Lower leg skin (tissue), 4 donors: ENCODE measurements around the gene ACP3. TPM values are rescaled to one million over a fixed set of nuclear protein-coding genes. Genes with fewer than 3 reads are reported as not detected.

Experiments
- DNase-seq, 2 donors: peaks; one replicate each; pipeline ENCODE4 v3.0.0-alpha.2; 2019; ENCODE audit warnings: low spot score in 2 of 2
- H3K4me3 ChIP-seq: fragments of 200-600 bp; sonication (generic); 2 replicates; pipeline ENCODE4 v1.5.1; 2017; ENCODE audit warnings: mild to moderate bottlenecking, low read depth; ENCODE audit not compliant: poor library complexity, severe bottlenecking
- POLR2A ChIP-seq, 2 donors: fragments of 450-650 bp; IDR thresholded peaks; one replicate each; pipeline ENCODE4 v1.6.1; 2016 to 2017; ENCODE audit warnings: antibody characterized with exemption in 2 of 2, mild to moderate bottlenecking in 1 of 2, moderate library complexity in 1 of 2
- WGBS, 2 donors: methylation state at CpG; one replicate each; pipeline ENCODE4 v1.1.5; 2018; 5-methylcytosine and 5-hydroxymethylcytosine counted together
- intact Hi-C: fragments of 100-400 bp; cut with DNase I; formaldehyde crosslinking; loops from one replicate; pipeline ENCODE4 v1.15.0; 2023; ENCODE audit warnings: low total_unique reads
- total RNA-seq, 4 donors: library from RNA; depleted of rRNA; stranded (reverse); fragments of >200 nt; gene quantifications; one replicate each; pipeline ENCODE4 v1.1.0, GENCODE V29; 2016
- TF ChIP-seq, protein P1 (sequence below), 3 donors: fragments of 450-650 bp; IDR thresholded peaks; one replicate each; pipeline ENCODE4 v1.5.1; 2016; ENCODE audit warnings: antibody characterized with exemption in 3 of 3, mild to moderate bottlenecking in 3 of 3, moderate library complexity in 2 of 3

ACP3 gene
- total RNA-seq, 4 donors from 2014 or later: 50.0 to 111 (median 73.9) TPM

DNA sequence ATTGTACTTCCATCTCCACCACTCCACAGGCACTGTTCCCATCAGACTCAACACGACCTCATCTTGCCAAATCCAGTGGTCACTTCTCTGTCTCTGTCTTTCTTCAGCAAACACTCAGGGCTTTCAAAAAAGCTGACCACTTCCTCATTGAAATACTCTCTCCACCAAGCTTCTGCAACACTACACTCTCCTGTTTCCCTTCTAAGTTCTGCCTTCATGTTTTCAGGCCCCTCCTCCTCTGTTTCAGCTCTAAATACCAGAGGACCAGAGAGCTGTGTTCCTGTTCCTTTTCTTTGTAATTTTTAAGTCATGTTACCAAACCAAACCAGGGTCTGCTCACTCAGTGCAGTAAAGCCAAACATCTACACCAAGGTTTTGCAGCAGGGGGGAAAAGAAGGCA is 33.8 kb upstream of the ACP3 start:
- TF ChIP-seq POLR2A (IDR thresholded peaks at IDR 0.05): no peak
- TF ChIP-seq, protein P1, sequence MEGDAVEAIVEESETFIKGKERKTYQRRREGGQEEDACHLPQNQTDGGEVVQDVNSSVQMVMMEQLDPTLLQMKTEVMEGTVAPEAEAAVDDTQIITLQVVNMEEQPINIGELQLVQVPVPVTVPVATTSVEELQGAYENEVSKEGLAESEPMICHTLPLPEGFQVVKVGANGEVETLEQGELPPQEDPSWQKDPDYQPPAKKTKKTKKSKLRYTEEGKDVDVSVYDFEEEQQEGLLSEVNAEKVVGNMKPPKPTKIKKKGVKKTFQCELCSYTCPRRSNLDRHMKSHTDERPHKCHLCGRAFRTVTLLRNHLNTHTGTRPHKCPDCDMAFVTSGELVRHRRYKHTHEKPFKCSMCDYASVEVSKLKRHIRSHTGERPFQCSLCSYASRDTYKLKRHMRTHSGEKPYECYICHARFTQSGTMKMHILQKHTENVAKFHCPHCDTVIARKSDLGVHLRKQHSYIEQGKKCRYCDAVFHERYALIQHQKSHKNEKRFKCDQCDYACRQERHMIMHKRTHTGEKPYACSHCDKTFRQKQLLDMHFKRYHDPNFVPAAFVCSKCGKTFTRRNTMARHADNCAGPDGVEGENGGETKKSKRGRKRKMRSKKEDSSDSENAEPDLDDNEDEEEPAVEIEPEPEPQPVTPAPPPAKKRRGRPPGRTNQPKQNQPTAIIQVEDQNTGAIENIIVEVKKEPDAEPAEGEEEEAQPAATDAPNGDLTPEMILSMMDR (IDR thresholded peaks at IDR 0.05): no peak
- no peak overlapping the region for H3K4me3 ChIP-seq
- intact Hi-C loops: no loop called here
- WGBS, 2 donors: 53 to 57% methylated on average over 1 of the region's 1 CpG
- DNase-seq: peak in 1 of 2 donors; percentile 19

DNA sequence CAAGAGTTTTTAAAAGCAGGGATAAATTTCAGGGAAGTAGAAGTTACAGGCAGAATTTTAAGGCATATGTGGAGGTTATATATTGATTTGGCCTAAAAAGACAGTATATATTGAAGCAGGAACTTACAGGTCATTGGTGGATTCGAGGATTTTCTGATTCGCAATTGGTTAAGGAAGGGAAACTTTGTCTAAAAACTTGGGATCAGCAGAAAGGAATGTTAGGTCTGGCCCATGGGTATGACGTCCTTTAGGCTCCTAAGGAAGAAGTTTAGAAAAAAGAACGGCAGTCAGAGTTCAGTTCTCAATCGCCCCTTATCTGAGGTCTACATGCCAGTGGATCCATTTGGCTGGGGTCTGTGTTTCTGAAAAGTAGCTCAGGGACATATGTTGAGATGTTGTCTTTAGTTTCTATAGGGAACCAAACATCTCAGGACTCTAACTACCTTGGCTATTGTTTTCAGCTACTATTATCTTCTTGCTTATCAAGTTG is 33.2 kb upstream of the ACP3 start:
- 78 to 80% methylated on average over 5 of the region's 5 CpGs for WGBS, 2 donors
- TF ChIP-seq, protein P1 (IDR thresholded peaks at IDR 0.05): no peak
- no peak for TF ChIP-seq POLR2A (IDR thresholded peaks at IDR 0.05)
- no peak for DNase-seq
- H3K4me3 ChIP-seq: no peak overlapping the region
- intact Hi-C loops: no loop called here

DNA sequence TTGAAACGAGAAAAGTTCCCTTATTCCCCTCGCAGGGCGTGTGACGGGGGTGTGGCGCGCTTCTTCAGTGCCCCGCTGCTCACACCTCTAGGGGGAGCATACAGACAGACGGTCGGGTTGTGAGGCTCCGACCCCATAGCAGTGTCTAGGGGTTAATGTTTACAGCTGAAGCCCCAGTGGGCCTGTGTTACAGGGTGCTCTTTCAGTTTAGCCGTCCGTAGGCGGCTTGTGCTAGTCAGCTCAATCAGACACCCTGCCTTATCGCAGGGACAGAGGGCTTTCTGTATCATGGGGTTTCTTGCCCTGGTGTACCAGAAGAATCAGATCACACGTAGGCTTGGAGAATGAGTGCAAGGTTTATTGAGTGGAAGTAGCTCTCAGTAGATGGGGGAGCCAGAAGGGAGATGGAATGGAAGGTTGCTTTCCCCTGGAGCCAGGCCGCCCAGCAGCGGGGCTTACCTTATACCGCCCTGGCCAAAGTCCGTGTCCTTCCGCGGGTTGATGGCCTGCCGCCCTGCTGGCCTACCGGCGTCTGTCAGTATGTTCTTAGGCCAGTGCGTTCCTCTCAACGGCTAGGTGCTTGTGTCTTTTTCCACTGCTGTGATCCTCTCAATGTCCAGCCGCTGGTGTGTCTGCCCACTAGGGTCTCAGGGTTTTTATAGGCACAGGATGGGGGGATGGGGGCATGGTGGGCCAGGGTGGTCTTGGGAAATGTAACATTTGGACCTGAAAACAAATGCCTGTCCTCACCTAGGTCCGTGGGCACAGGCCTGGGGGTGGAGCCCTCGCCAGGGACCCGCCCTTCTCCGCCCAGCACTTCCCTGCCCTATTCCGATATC is 32.2 kb upstream of the ACP3 start:
- WGBS, 2 donors: 86 to 92% methylated on average over 32 of the region's 32 CpGs
- no peak for DNase-seq
- TF ChIP-seq, protein P1 (IDR thresholded peaks at IDR 0.05): no peak
- TF ChIP-seq POLR2A (IDR thresholded peaks at IDR 0.05): no peak
- intact Hi-C loops: no loop called here
- no peak overlapping the region for H3K4me3 ChIP-seq

DNA sequence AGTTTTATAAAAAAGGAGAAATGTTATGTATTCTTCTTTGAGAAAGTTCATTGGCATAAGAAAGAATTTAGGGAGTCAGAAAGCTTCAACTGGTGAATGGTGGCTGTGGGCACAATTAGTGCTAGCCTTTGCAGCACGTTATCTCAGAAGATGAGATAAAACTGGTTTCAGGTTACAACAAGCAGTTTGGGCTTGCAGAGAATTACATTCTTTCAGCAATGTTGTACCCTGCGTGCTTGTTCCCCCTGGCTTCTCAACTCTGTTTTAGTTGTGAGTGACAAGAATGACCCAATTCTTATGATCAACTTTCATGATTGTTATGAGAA is 31.6 kb upstream of the ACP3 start:
- DNase-seq: no peak
- 42 to 43% methylated on average over 2 of the region's 2 CpGs for WGBS, 2 donors
- no peak overlapping the region for H3K4me3 ChIP-seq
- intact Hi-C loops: no loop called here
- no peak for TF ChIP-seq POLR2A (IDR thresholded peaks at IDR 0.05)
- TF ChIP-seq, protein P1 (IDR thresholded peaks at IDR 0.05): no peak

DNA sequence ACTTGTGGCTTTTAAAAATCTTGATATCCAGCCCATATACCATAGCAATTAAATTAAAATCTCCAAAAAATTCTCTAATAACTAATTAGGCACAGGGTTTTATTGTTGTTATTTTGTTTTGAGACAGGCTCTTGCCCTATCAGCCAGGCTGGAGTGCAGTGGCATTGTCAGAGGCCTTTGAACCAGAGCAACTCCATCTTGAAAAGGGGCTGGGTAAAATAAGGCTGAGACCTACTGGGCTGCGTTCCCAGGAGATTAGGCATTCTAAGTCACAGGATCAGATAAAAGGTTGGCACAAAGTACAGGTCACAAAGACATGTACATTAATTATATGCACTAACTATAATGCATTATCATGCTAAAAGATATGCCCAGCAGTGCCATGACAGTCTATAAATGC is 31.2 kb upstream of the ACP3 start:
- no peak for DNase-seq
- no peak overlapping the region for H3K4me3 ChIP-seq
- intact Hi-C loops: no loop called here
- WGBS, 2 donors: 44 to 55% methylated on average over 1 of the region's 1 CpG
- no peak for TF ChIP-seq POLR2A (IDR thresholded peaks at IDR 0.05)
- TF ChIP-seq, protein P1 (IDR thresholded peaks at IDR 0.05): no peak
